Esophagus (tissue), 2 donors: ENCODE results near the gene HEXIM2. TPM values are rescaled to one million over a fixed set of nuclear protein-coding genes. Genes with fewer than 3 reads are reported as not detected.

Source experiments
- H3K27ac ChIP-seq, 2 donors: one replicate each; pipeline ENCODE4 v1.5.1; 2013; ENCODE audit warnings: low read depth in 2 of 2, mild to moderate bottlenecking in 2 of 2, inconsistent platforms in 1 of 2, low read length in 1 of 2, moderate library complexity in 1 of 2
- H3K27me3 ChIP-seq, 2 donors: one replicate each; pipeline ENCODE4 v1.6.1; 2013; ENCODE audit warnings: low read length in 2 of 2, control low read depth in 1 of 2, mild to moderate bottlenecking in 1 of 2; ENCODE audit not compliant: insufficient read depth in 2 of 2, control insufficient read depth in 1 of 2
- H3K36me3 ChIP-seq, 2 donors: one replicate each; pipeline ENCODE4 v1.6.1; 2013; ENCODE audit warnings: low read length in 1 of 2; ENCODE audit not compliant: control insufficient read depth in 2 of 2, insufficient read depth in 2 of 2
- H3K4me1 ChIP-seq, 2 donors: one replicate each; pipeline ENCODE4 v1.6.1; 2013; ENCODE audit warnings: low read length in 1 of 2; ENCODE audit not compliant: control insufficient read depth in 2 of 2, insufficient read depth in 2 of 2
- H3K4me3 ChIP-seq, 2 donors: one replicate each; pipeline ENCODE4 v1.5.1; 2013; ENCODE audit warnings: low read length in 2 of 2, mild to moderate bottlenecking in 2 of 2, low read depth in 1 of 2, moderate library complexity in 1 of 2
- H3K9me3 ChIP-seq, 2 donors: one replicate each; pipeline ENCODE4 v1.6.1; 2013; ENCODE audit warnings: mild to moderate bottlenecking in 2 of 2, low read depth in 1 of 2, low read length in 1 of 2, moderate library complexity in 1 of 2; ENCODE audit not compliant: control insufficient read depth in 2 of 2, insufficient read depth in 1 of 2
- WGBS, 2 donors: extraction: QIAGEN DNeasy Blood & Tissue Kit; methylation state at CpG; one replicate each; pipeline ENCODE4 v1.1.7; 2013; 5-methylcytosine and 5-hydroxymethylcytosine counted together
- polyA plus RNA-seq, 2 donors: library from polyadenylated mRNA; stranded (reverse); fragments of 200-250 nt; gene quantifications; one replicate each; pipeline ENCODE4 v1.2.3, GENCODE V29; 2013
- donor health status: healthy with polysubstance abuse.
- donor health status: Bipolar disorder and iron deficiency.

The HEXIM2 gene
- polyA plus RNA-seq, 2 donors = 3.7 to 4.5 TPM

GRCh38 chr17:45149037-45149668 lies 12.5 kb upstream of the HEXIM2 start:
- Histone ChIP-seq H3K4me1 (peaks cover 2 to 5% of the 10 kb centered on the region in 2 donors), H3K27me3 (no peaks in the 10 kb centered on the region), H3K36me3 (no peaks in the 10 kb centered on the region), H3K9me3 (no peaks in the 10 kb centered on the region), H3K4me3 (peak overlapping the region; percentile 80 to 96), H3K27ac (peak overlapping the region; percentile 98 to 99)
- 0% methylated on average over 32 of the region's 32 CpGs for WGBS, 2 donors

- no peaks in the 10 kb centered on the region for H3K36me3 ChIP-seq
- peak overlapping the region; percentile 80 to 96 for H3K4me3 ChIP-seq
- H3K4me1 ChIP-seq = peaks cover 2% of the 10 kb centered on the region in 2 donors
- H3K27ac ChIP-seq = peak overlapping the region; percentile 98 to 99
- 1% methylated on average over 56 of the region's 56 CpGs for WGBS, 2 donors
- H3K27me3 ChIP-seq = no peaks in the 10 kb centered on the region
- H3K9me3 ChIP-seq = no peaks in the 10 kb centered on the region
Observed at GRCh38 chr17:45149669-45150664, 11.7 kb upstream of the HEXIM2 start.

GRCh38 chr17:45150911-45151809 lies 10.5 kb upstream of the HEXIM2 start:
- WGBS, 2 donors = 27 to 29% methylated on average over 8 of the region's 8 CpGs
- H3K9me3 ChIP-seq = no peaks in the 10 kb centered on the region
- H3K27ac ChIP-seq = peak overlapping the region; percentile 62 to 68
- peak overlapping the region in 1 of 2 donors; percentile 96 for H3K4me3 ChIP-seq
- H3K36me3 ChIP-seq = no peaks in the 10 kb centered on the region
- H3K27me3 ChIP-seq = no peaks in the 10 kb centered on the region
- H3K4me1 ChIP-seq = peaks cover 0 to 2% of the 10 kb centered on the region in 2 donors

GRCh38 chr17:45155029-45155428 lies 6.6 kb upstream of the HEXIM2 start:
- peaks cover 2 to 5% of the 10 kb centered on the region in 2 donors for H3K4me1 ChIP-seq
- no peaks in the 10 kb centered on the region for H3K27me3 ChIP-seq
- H3K9me3 ChIP-seq = no peaks in the 10 kb centered on the region
- H3K36me3 ChIP-seq = peaks cover 0 to 2% of the 10 kb centered on the region in 2 donors
- 74 to 85% methylated on average over 4 of the region's 4 CpGs for WGBS, 2 donors
- no peak overlapping the region for H3K4me3 ChIP-seq
- H3K27ac ChIP-seq = peak overlapping the region; percentile 6 to 47

- 91 to 98% methylated on average over 2 of the region's 2 CpGs for WGBS, 2 donors
- H3K4me1 ChIP-seq = peaks cover 2 to 5% of the 10 kb centered on the region in 2 donors
- no peaks in the 10 kb centered on the region for H3K9me3 ChIP-seq
- no peak overlapping the region for H3K4me3 ChIP-seq
- H3K27ac ChIP-seq = peak overlapping the region; percentile 6 to 47
- H3K36me3 ChIP-seq = peaks cover 0 to 2% of the 10 kb centered on the region in 2 donors
- no peaks in the 10 kb centered on the region for H3K27me3 ChIP-seq
Observed at GRCh38 chr17:45155483-45155882, 6.2 kb upstream of the HEXIM2 start.

- H3K9me3 ChIP-seq = no peaks in the 10 kb centered on the region
- H3K27me3 ChIP-seq = no peaks in the 10 kb centered on the region
- no peak overlapping the region for H3K27ac ChIP-seq
- 87 to 88% methylated on average over 3 of the region's 3 CpGs for WGBS, 2 donors
- H3K36me3 ChIP-seq = peaks cover 0 to 2% of the 10 kb centered on the region in 2 donors
- H3K4me3 ChIP-seq = no peak overlapping the region
- peaks cover 2 to 5% of the 10 kb centered on the region in 2 donors for H3K4me1 ChIP-seq
Observed at GRCh38 chr17:45156242-45156641, 5.4 kb upstream of the HEXIM2 start.

GRCh38 chr17:45160447-45161287 lies 1.0 kb upstream of the HEXIM2 start:
- Histone ChIP-seq H3K9me3 (no peaks in the 10 kb centered on the region), H3K4me1 (peaks cover 5 to 11% of the 10 kb centered on the region in 2 donors), H3K27me3 (no peaks in the 10 kb centered on the region), H3K36me3 (peaks cover 0 to 4% of the 10 kb centered on the region in 2 donors), H3K4me3 (peak overlapping the region; percentile 89 to 98), H3K27ac (peak overlapping the region; percentile 97 to 99)
- 0 to 1% methylated on average over 47 to 48 of the region's 48 CpGs for WGBS, 2 donors

GRCh38 chr17:45162025-45162687 lies 481 bp downstream of the HEXIM2 start:
- Histone ChIP-seq H3K27me3 (no peaks in the 10 kb centered on the region), H3K4me1 (peaks cover 5 to 11% of the 10 kb centered on the region in 2 donors), H3K9me3 (no peaks in the 10 kb centered on the region), H3K27ac (peak overlapping the region; percentile 53 to 77), H3K4me3 (peak overlapping the region in 1 of 2 donors; percentile 23), H3K36me3 (peaks cover 0 to 4% of the 10 kb centered on the region in 2 donors)
- 55 to 59% methylated on average over 9 of the region's 9 CpGs for WGBS, 2 donors
